Esophagus squamous epithelium (tissue), 5 donors: Measurements from ENCODE around the gene KLRK1. TPM values are rescaled to one million over a fixed set of nuclear protein-coding genes. Genes with fewer than 3 reads are reported as not detected.
"Not testable (repeated sequence)": the region's sequence is repeated elsewhere in the genome, so short reads cannot be mapped to it uniquely, and the experiment has no call there.

Experiments used
- DNase-seq: peaks from one replicate; lab custom pipeline; 2025; lab: John Stamatoyannopoulos, UW
- H3K27ac ChIP-seq, 4 donors: fragments of 200-600 bp; sonication (generic); one replicate each; pipeline ENCODE4 v1.5.1; 2016 to 2019; ENCODE audit warnings: mild to moderate bottlenecking in 1 of 4
- H3K27me3 ChIP-seq, 4 donors: fragments of 200-600 bp; sonication (generic); 1 replicate in 3 of 4; 2 replicates in 1 of 4; pipeline versions ENCODE4 v1.5.1 to v1.6.0; 2017 to 2021; ENCODE audit warnings: antibody characterized with exemption in 1 of 4
- H3K36me3 ChIP-seq, 3 donors: fragments of 200-600 bp; sonication (generic); one replicate each; pipeline ENCODE4 v1.5.1; 2016 to 2019
- H3K4me1 ChIP-seq, 3 donors: fragments of 200-600 bp; sonication (generic); one replicate each; pipeline ENCODE4 v1.5.1; 2017 to 2019
- H3K4me3 ChIP-seq, 4 donors: fragments of 200-600 bp; sonication (generic); 1 replicate in 3 of 4; 2 replicates in 1 of 4; pipeline ENCODE4 v1.5.1; 2016 to 2019; ENCODE audit warnings: mild to moderate bottlenecking in 2 of 4, moderate library complexity in 1 of 4
- H3K9me3 ChIP-seq, 3 donors: fragments of 200-600 bp; sonication (generic); one replicate each; pipeline ENCODE4 v1.5.1; 2016 to 2019
- POLR2A ChIP-seq, 4 donors: fragments of 450-650 bp; IDR thresholded peaks; one replicate each; pipeline ENCODE4 v1.6.1; 2017; ENCODE audit warnings: antibody characterized with exemption in 4 of 4, mild to moderate bottlenecking in 4 of 4, moderate library complexity in 3 of 4
- WGBS, 2 donors: methylation state at CpG; one replicate each; pipeline ENCODE4 v1.1.5; 2018; 5-methylcytosine and 5-hydroxymethylcytosine counted together
- intact Hi-C: fragments of 100-400 bp; cut with DNase I; formaldehyde crosslinking; loops from one replicate; pipeline ENCODE4 v1.15.0; 2022
- total RNA-seq, 4 donors: library from RNA; depleted of rRNA; stranded (reverse); fragments of >200 nt; gene quantifications; one replicate each; pipeline ENCODE4 v1.1.0, GENCODE V29; 2016
- TF ChIP-seq, protein P1 (sequence below), 6 experiments: fragments of 450-650 bp in 4 of 6; fragments of 200-600 bp in 2 of 6; sonication (generic) in 2 of 6; IDR thresholded peaks; one replicate each; pipeline ENCODE4 v1.5.1; 2016 to 2019; ENCODE audit warnings: antibody characterized with exemption in 6 of 6, mild to moderate bottlenecking in 4 of 6, moderate library complexity in 4 of 6
- donor health status: DM: yes; HTN: yes; CAD: no.

Gene KLRK1
- total RNA-seq, 4 donors from 2014 or later = 1.6 to 10.7 (median 1.9) TPM; not detected in 1

DNA sequence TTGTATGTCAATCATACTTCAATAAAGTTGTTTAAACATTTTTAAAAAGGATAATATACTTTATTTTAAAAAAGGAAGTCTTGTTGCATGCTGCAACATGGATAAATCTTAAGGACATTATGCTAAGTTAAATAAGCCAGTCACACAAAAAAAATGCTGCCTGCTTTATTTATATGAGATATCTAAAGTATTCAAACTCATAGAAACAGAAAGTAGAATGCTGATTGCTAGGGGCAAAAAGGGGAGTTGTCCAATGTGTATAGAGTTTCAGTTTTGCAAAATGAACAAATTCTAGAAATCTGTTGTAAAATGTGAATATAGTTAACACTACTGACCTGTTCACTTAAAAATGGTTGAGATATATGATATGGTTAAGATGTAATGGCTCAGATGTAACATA, 11.0 kb upstream of the KLRK1 start:
- Histone ChIP-seq H3K27ac (no peak overlapping the region), H3K27me3 (no peaks in the 10 kb centered on the region), H3K4me3 (no peak overlapping the region), H3K36me3 (no peaks in the 10 kb centered on the region), H3K4me1 (peaks cover 0 to 5% (median 2%) of the 10 kb centered on the region in 3 donors), H3K9me3 (no peaks in the 10 kb centered on the region)
- intact Hi-C loops = no loop called here
- TF ChIP-seq, protein P1, sequence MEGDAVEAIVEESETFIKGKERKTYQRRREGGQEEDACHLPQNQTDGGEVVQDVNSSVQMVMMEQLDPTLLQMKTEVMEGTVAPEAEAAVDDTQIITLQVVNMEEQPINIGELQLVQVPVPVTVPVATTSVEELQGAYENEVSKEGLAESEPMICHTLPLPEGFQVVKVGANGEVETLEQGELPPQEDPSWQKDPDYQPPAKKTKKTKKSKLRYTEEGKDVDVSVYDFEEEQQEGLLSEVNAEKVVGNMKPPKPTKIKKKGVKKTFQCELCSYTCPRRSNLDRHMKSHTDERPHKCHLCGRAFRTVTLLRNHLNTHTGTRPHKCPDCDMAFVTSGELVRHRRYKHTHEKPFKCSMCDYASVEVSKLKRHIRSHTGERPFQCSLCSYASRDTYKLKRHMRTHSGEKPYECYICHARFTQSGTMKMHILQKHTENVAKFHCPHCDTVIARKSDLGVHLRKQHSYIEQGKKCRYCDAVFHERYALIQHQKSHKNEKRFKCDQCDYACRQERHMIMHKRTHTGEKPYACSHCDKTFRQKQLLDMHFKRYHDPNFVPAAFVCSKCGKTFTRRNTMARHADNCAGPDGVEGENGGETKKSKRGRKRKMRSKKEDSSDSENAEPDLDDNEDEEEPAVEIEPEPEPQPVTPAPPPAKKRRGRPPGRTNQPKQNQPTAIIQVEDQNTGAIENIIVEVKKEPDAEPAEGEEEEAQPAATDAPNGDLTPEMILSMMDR (IDR thresholded peaks at IDR 0.05) = no peak
- no peak for TF ChIP-seq POLR2A (IDR thresholded peaks at IDR 0.05)
- DNase-seq = no peak

DNA sequence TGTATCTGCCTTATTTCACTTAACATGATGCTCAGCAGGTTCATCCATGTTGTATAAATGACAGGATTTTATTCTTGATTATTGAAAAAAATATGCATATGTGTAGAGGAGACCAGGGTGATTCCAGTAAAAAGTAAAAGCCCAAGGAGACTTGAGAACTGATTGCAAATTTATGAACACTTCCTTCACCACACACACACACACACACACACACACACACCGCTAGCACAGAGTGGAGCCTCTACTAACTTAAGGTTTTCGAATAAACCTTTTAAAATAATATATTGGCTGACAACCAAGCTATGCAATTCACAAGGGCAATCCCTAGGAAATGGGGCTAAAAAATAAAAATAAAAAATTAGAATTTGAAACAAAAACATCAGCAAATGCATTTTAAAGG, 8.3 kb upstream of the KLRK1 start:
- intact Hi-C loops = no loop called here
- TF ChIP-seq, protein P1 (IDR thresholded peaks at IDR 0.05) = no peak
- TF ChIP-seq POLR2A (IDR thresholded peaks at IDR 0.05) = no peak
- H3K4me1 ChIP-seq = peaks cover 6 to 16% (median 12%) of the 10 kb centered on the region in 3 donors
- DNase-seq = no peak
- no peaks in the 10 kb centered on the region for H3K27me3 ChIP-seq
- no peak overlapping the region for H3K4me3 ChIP-seq
- H3K36me3 ChIP-seq = no peaks in the 10 kb centered on the region
- no peaks in the 10 kb centered on the region for H3K9me3 ChIP-seq
- H3K27ac ChIP-seq = no peak overlapping the region
- WGBS, 2 donors = 73 to 78% methylated on average over 2 of the region's 2 CpGs

DNA sequence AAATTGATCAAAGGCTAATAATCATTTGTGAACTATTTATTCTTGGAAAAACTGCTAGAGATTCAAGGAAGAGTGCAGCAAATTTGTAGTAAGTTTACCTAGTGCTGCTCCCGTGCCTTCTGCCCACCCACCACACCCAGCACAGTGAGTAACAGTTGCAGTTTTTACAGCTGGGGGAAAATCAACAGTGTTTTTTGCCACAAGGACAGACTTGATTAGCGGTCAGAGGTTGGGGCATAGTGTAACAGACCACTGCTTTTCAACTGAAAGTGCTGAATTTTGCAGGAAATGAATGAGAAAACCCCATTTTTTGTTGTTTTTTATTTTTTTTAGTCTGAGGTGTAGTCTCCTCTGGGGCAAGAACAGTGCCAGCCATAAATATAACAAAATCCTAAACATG, 7.5 kb upstream of the KLRK1 start:
- 63 to 83% methylated on average over 2 of the region's 2 CpGs for WGBS, 2 donors
- DNase-seq = no peak
- Histone ChIP-seq H3K36me3 (no peaks in the 10 kb centered on the region), H3K27ac (no peak overlapping the region), H3K9me3 (no peaks in the 10 kb centered on the region), H3K4me1 (peaks cover 6 to 24% (median 12%) of the 10 kb centered on the region in 3 donors), H3K27me3 (no peaks in the 10 kb centered on the region), H3K4me3 (no peak overlapping the region)
- intact Hi-C loops = no loop called here
- TF ChIP-seq, protein P1 (IDR thresholded peaks at IDR 0.05) = no peak
- no peak for TF ChIP-seq POLR2A (IDR thresholded peaks at IDR 0.05)

DNA sequence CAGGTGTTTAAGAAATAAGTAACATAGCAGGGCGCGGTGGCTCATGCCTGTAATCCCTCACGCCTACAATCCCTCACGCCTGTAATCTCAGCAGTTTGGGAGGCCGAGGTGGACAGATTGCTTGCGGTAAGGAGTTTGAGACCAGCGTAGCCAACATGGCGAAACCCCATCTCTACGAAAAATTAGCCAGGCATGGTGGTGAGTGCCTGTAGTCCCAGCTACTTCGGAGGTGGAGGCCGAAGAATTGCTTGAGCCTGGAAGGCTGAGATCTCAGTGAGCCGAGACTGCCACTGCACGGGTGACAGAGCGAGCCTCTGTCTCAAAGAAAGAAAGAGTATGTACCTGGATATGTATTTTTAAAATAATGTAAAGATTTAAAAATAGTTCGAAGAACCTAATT, 6.3 kb upstream of the KLRK1 start:
- H3K9me3 ChIP-seq, intact Hi-C loops, H3K36me3 ChIP-seq, H3K27me3 ChIP-seq, H3K4me3 ChIP-seq, DNase-seq: not testable (repeated sequence)
- peaks cover 10 to 30% (median 12%) of the 10 kb centered on the region in 3 donors for H3K4me1 ChIP-seq
- 88 to 92% methylated on average over 15 of the region's 15 CpGs for WGBS, 2 donors
- peak overlapping the region in 1 of 4 donors; percentile 69 for H3K27ac ChIP-seq

DNA sequence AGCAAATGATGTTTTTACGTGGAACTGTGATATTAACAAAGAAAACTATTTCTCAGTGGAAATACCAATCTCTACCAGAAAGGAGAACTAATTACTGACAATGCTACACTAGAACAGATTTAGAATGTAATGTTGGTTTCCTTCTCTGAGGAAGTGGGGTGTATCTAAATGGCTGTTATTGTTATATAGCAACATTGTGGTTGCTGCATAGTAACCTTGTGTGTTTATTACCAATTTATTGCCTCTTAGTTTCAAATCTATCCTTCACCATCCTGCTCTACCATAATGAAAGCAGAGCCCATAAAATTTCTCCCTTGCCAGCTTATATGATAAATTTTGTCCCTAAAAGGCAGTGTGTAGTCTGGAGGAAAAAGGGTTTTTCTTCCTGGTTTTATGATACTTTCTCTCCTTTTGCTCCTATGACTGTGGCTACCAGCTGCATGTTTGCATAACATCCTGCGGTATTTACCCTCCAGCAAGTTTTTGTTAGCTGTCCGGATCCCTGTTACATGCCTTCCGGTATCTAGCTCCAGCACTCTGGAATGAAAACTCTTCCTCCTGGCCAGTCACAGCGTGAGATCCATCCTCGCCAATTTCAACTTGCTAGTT, 5.7 kb upstream of the KLRK1 start:
- no peaks in the 10 kb centered on the region for H3K9me3 ChIP-seq
- intact Hi-C loops = no loop called here
- 16 to 20% methylated on average over 6 of the region's 6 CpGs for WGBS, 2 donors
- H3K27ac ChIP-seq = peak overlapping the region; percentile 26 to 74 (median 59)
- peak overlapping the region in 1 of 4 donors; percentile 18 for H3K4me3 ChIP-seq
- no peaks in the 10 kb centered on the region for H3K36me3 ChIP-seq
- TF ChIP-seq, protein P1 (IDR thresholded peaks at IDR 0.05) = no peak
- no peak for TF ChIP-seq POLR2A (IDR thresholded peaks at IDR 0.05)
- DNase-seq = no peak
- H3K4me1 ChIP-seq = peaks cover 10 to 30% (median 12%) of the 10 kb centered on the region in 3 donors
- no peaks in the 10 kb centered on the region for H3K27me3 ChIP-seq

DNA sequence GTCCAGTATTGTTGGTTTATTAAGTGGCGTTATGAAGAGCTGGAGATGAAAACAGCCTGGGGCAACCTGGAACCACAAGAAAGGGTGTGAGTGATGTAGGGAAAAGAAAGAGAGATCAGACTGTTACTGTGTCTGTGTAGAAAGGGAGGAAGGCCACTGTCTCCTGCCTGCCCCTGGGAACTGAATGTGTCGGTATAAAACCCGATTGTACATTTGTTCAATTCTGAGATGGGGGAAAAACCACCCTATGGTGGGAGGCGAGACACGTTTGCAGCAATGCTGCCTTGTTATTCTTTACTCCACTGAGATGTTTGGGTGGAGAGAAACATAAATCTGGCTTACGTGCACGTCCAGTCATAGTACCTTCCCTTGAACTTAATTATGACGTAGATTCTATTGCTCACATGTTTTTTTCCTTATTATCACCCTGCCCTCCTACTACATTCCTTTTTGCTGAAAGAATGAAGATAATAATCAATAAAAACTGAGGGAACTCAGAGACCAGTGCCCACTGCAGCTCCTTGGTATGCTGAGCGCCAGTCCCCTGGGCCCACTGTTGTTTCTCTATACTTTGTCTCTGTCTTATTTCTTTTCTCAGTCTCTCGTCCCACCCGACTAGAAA, 4.8 kb upstream of the KLRK1 start:
- H3K4me1 ChIP-seq = peaks cover 10 to 30% (median 12%) of the 10 kb centered on the region in 3 donors
- WGBS, 2 donors = 74 to 78% methylated on average over 10 to 11 of the region's 11 CpGs
- H3K4me3 ChIP-seq, H3K36me3 ChIP-seq, H3K9me3 ChIP-seq, H3K27me3 ChIP-seq, intact Hi-C loops, DNase-seq: not testable (repeated sequence)
- peak overlapping the region in 2 of 4 donors; percentile 26 to 69 for H3K27ac ChIP-seq
